Measurements from ENCODE around the gene B3GNT2.

Gene B3GNT2

DNA sequence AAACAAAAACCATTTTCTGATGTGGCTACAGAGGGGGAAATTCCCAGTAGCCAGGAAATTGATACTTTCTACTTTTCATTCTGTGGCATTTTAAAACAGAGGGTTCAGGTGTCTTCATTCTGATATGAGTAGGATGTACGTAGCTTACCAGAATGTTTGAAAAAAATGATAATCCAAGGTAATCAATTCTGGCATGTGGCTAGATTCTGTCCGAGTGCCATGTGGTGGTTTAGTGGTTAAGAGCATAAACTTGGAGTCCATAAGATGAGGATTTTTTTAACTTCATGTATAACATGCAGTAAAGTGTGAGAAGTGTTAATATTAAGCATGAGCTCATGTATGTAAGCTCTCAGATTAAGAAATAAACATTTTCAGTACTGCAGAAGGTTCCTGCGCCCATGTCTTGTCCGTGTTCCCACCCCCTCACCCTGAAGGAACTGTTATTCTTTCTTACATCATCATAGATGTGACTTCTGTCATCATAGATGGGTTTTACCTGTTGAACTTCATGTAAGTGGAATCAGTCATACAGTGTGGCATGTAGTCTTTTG lies 4.5 kb downstream of the B3GNT2 start:
- in situ Hi-C loops (cut with HindIII; ENCODE audit: low sequenced_read_pairs) = no loop called here
- DNase-seq (ENCODE audit: low read depth) = no peak
- TF ChIP-seq, protein P1, sequence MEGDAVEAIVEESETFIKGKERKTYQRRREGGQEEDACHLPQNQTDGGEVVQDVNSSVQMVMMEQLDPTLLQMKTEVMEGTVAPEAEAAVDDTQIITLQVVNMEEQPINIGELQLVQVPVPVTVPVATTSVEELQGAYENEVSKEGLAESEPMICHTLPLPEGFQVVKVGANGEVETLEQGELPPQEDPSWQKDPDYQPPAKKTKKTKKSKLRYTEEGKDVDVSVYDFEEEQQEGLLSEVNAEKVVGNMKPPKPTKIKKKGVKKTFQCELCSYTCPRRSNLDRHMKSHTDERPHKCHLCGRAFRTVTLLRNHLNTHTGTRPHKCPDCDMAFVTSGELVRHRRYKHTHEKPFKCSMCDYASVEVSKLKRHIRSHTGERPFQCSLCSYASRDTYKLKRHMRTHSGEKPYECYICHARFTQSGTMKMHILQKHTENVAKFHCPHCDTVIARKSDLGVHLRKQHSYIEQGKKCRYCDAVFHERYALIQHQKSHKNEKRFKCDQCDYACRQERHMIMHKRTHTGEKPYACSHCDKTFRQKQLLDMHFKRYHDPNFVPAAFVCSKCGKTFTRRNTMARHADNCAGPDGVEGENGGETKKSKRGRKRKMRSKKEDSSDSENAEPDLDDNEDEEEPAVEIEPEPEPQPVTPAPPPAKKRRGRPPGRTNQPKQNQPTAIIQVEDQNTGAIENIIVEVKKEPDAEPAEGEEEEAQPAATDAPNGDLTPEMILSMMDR (IDR thresholded peaks at IDR 0.05; ENCODE audit: low read depth, low read length, missing control alignments) = no peak
- no peak overlapping the region for H3K4me3 ChIP-seq (ENCODE audit: low read depth, low read length)

DNA sequence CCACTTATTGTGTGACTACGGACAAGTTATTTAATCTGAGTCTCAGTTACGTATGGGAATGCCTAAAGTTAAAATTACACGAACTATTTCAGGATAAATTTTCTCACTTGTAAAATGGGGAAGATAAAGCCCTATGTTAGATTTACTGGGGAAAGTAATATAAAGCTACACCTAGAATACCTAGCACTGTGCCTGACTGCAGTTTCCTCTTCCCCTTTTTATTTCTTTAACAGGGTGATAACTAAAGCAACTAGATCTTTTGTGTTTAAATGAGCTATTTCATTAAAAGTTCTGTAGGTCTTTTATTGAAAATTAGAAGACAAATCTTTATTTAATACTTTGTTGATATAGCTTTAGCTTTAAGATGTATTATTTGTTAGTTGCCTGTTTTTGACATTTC lies 5.0 kb downstream of the B3GNT2 start:
- H3K4me3 ChIP-seq (ENCODE audit: low read depth, low read length) = no peak overlapping the region
- in situ Hi-C loops (cut with HindIII; ENCODE audit: low sequenced_read_pairs) = no loop called here
- TF ChIP-seq, protein P1 (IDR thresholded peaks at IDR 0.05; ENCODE audit: low read depth, low read length, missing control alignments) = no peak
- no peak for DNase-seq (ENCODE audit: low read depth)

DNA sequence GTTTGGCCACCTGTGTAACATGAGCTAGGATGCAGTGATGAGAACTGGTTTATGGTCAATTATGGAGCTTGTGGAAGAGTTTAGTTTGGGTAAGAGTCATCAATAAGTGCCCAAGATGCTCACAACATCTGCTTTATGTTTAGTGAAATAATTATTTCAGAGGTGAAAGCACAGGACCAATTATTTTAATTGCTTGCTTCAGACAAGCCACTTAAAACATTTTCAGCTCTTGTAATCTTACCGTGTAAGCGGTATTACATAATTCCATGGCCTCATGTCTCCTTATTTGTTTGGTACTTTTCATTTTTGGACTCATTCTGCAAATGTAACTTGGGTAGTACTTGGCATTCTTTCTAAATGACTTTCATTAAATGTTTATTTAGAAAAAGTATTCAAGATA lies 5.4 kb downstream of the B3GNT2 start:
- TF ChIP-seq, protein P1 (IDR thresholded peaks at IDR 0.05; ENCODE audit: low read depth, low read length, missing control alignments) = no peak
- no peak overlapping the region for H3K4me3 ChIP-seq (ENCODE audit: low read depth, low read length)
- DNase-seq (ENCODE audit: low read depth) = no peak
- in situ Hi-C loops (cut with HindIII; ENCODE audit: low sequenced_read_pairs) = no loop called here

DNA sequence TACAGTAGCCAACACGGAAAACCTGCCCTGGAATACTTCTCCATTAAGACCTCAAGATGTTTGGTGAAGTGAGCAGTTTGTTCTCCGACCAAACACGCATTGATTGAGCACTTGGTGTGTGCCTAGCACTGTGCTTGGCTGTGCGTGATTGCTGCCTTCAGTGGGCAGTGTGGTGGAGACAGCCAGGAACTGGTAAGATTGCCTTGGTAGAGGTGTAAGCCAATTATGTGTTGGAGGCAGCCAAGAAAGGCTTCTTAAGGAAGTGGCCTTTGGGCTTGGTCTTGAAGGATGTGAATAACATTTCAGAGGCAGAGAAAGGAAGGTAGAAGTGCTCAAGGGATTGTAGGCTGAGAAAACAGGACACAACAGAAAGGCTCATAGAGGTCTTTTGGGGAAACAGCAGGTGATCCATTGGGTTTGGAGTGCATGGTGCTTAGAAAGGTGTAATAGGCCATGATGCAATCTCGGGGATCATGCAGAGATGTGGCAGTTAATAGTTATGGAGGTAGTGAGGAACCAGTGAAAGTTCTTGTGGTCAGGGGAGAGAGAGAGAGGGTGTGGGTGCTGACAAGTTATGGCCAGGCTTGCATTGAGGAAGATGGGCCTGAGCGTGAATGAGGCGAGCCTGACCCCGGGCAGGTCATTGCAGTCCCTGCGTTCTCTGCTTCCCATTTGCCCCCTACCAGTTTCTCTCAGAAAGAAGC lies 6.3 kb downstream of the B3GNT2 start:
- in situ Hi-C loops (cut with HindIII; ENCODE audit: low sequenced_read_pairs) = no loop called here
- no peak for DNase-seq (ENCODE audit: low read depth)
- H3K4me3 ChIP-seq (ENCODE audit: low read depth, low read length) = no peak overlapping the region

DNA sequence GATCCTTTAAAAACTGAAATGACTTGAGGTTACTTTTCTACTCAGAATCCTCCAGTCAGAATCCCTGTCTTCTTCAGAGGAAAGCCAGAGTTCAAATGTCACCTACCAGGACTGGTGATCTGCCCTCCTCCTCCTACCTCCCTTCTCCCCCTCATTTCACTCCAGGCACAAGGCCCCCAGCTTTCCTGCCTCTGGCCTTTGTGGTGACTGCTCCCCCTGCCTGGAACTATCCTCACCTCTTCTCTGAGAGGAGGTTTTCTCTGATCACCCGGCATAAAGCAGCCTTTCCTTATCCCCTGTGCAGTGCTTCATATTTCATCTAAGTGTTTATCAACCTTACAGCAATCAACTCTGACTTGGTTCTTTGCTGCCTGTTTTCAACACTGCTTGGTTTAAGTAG lies 6.8 kb downstream of the B3GNT2 start:
- in situ Hi-C loops (cut with HindIII; ENCODE audit: low sequenced_read_pairs) = no loop called here

More for the DNA sequence above, 6.3 kb downstream of the B3GNT2 start:
- TF ChIP-seq, protein P1 (IDR thresholded peaks at IDR 0.05; ENCODE audit: low read depth, low read length, missing control alignments) = no peak

DNA sequence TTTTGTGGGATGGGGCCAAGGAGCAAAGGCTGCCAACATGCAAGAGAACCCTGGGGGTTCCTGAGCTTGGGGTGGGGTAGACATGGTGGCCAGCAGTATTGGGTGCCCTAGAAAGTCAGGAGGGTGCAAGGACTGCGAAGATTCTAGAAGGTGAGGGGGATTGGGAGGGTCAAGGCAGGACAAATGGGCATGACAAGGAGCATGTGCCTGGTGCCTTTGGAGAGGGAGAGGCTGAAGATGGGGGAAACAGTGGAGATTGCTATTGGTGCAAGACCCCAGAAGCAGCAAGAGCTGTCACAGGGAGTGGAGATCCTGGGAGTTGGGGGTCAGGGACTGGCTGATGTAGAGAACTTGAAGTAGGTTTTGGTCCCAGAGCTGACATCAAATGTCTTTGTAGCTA lies 7.5 kb downstream of the B3GNT2 start:
- DNase-seq (ENCODE audit: low read depth) = no peak
- in situ Hi-C loops (cut with HindIII; ENCODE audit: low sequenced_read_pairs) = no loop called here

More for the DNA sequence above, 6.8 kb downstream of the B3GNT2 start:
- DNase-seq (ENCODE audit: low read depth) = no peak
- TF ChIP-seq, protein P1 (IDR thresholded peaks at IDR 0.05; ENCODE audit: low read depth, low read length, missing control alignments) = no peak
- H3K4me3 ChIP-seq (ENCODE audit: low read depth, low read length) = no peak overlapping the region

More for the DNA sequence above, 7.5 kb downstream of the B3GNT2 start:
- TF ChIP-seq, protein P1 (IDR thresholded peaks at IDR 0.05; ENCODE audit: low read depth, low read length, missing control alignments) = no peak
- no peak overlapping the region for H3K4me3 ChIP-seq (ENCODE audit: low read depth, low read length)

Measured in astrocyte of the cerebellum (primary cell).